Liver (tissue), 9 donors: Measurements from ENCODE around the gene ADCY4. TPM values are rescaled to one million over a fixed set of nuclear protein-coding genes. Genes with fewer than 3 reads are reported as not detected.

Experiments used
- DNase-seq: peaks from one replicate; pipeline ENCODE4 v3.0.0-alpha.2; 2017; ENCODE audit warnings: low spot score
- H3K27ac ChIP-seq, 2 donors: one replicate each; pipeline ENCODE4 v1.7.0; 2013; ENCODE audit warnings: inconsistent platforms in 2 of 2, low read length in 2 of 2, control low read depth in 1 of 2, low read depth in 1 of 2, mild to moderate bottlenecking in 1 of 2
- H3K27me3 ChIP-seq, 4 donors: one replicate each; pipeline versions ENCODE4 v1.6.1 to v1.7.0; 2013; ENCODE audit warnings: low read length in 3 of 4, inconsistent platforms in 1 of 4, mild to moderate bottlenecking in 1 of 4, moderate library complexity in 1 of 4; ENCODE audit not compliant: control insufficient read depth in 4 of 4, insufficient read depth in 4 of 4
- H3K36me3 ChIP-seq, 4 donors: one replicate each; pipeline versions ENCODE4 v1.6.1 to v1.7.0; 2013; ENCODE audit warnings: low read length in 3 of 4, mild to moderate bottlenecking in 3 of 4, low read depth in 1 of 4, moderate library complexity in 1 of 4; ENCODE audit not compliant: control insufficient read depth in 4 of 4, insufficient read depth in 3 of 4
- H3K4me1 ChIP-seq, 4 donors: one replicate each; pipeline versions ENCODE4 v1.6.1 to v1.7.0; 2013; ENCODE audit warnings: low read length in 3 of 4, mild to moderate bottlenecking in 3 of 4, moderate library complexity in 1 of 4; ENCODE audit not compliant: control insufficient read depth in 4 of 4, insufficient read depth in 4 of 4
- H3K4me3 ChIP-seq, 3 donors: one replicate each; pipeline versions ENCODE4 v1.6.1 to v1.7.0; 2013; ENCODE audit warnings: low read length in 3 of 3, control low read depth in 1 of 3, low read depth in 1 of 3, mild to moderate bottlenecking in 1 of 3
- H3K9ac ChIP-seq, 2 donors: one replicate each; pipeline ENCODE4 v1.7.0; 2013; ENCODE audit warnings: low read length in 2 of 2, mild to moderate bottlenecking in 2 of 2, moderate library complexity in 2 of 2, control low read depth in 1 of 2, low read depth in 1 of 2
- H3K9me3 ChIP-seq, 4 donors: one replicate each; pipeline versions ENCODE4 v1.6.1 to v1.7.0; 2013; ENCODE audit warnings: low read length in 3 of 4; ENCODE audit not compliant: control insufficient read depth in 4 of 4
- EGR1 ChIP-seq, 2 donors: IDR thresholded peaks; 2 replicates each; pipeline ENCODE4 v1.6.1; 2016 to 2018; ENCODE audit warnings: antibody characterized with exemption in 2 of 2, low read depth in 2 of 2
- FOXA1 ChIP-seq: IDR thresholded peaks from 2 replicates; pipeline ENCODE4 v1.6.1; 2016; ENCODE audit warnings: antibody characterized with exemption
- FOXA2 ChIP-seq: IDR thresholded peaks from 2 replicates; pipeline ENCODE4 v1.6.1; 2016; ENCODE audit warnings: antibody characterized with exemption
- GABPA ChIP-seq, 2 donors: IDR thresholded peaks in 1 of 2; conservative IDR thresholded peaks in 1 of 2; 2 replicates each; pipeline ENCODE4 v1.6.1; 2016; ENCODE audit warnings: antibody characterized with exemption in 2 of 2, mild to moderate bottlenecking in 1 of 2, moderate library complexity in 1 of 2
- HNF4A ChIP-seq, 2 donors: conservative IDR thresholded peaks; 2 replicates each; pipeline ENCODE4 v1.6.1; 2016; ENCODE audit warnings: antibody characterized with exemption in 2 of 2, mild to moderate bottlenecking in 2 of 2
- HNF4G ChIP-seq: IDR thresholded peaks from 2 replicates; pipeline ENCODE4 v1.6.1; 2016; ENCODE audit warnings: antibody characterized with exemption
- JUND ChIP-seq, 2 donors: IDR thresholded peaks; 2 replicates each; pipeline ENCODE4 v1.6.1; 2016; ENCODE audit warnings: antibody characterized with exemption in 2 of 2
- MAX ChIP-seq: IDR thresholded peaks from 2 replicates; pipeline ENCODE4 v1.6.1; 2016; ENCODE audit warnings: antibody characterized with exemption
- NR2F2 ChIP-seq: IDR thresholded peaks from 2 replicates; pipeline ENCODE4 v1.6.1; 2016; ENCODE audit warnings: antibody characterized with exemption
- RAD21 ChIP-seq, 2 donors: IDR thresholded peaks; 2 replicates each; pipeline ENCODE4 v1.6.1; 2016; ENCODE audit warnings: antibody characterized with exemption in 2 of 2, mild to moderate bottlenecking in 2 of 2
- REST ChIP-seq: IDR thresholded peaks from 2 replicates; pipeline ENCODE4 v1.6.1; 2016; ENCODE audit warnings: antibody characterized with exemption, mild to moderate bottlenecking
- RXRA ChIP-seq, 2 donors: IDR thresholded peaks; 2 replicates each; pipeline ENCODE4 v1.6.1; 2017 to 2018; ENCODE audit warnings: antibody characterized with exemption in 2 of 2, mild to moderate bottlenecking in 1 of 2
- SP1 ChIP-seq: IDR thresholded peaks from 2 replicates; pipeline ENCODE4 v1.6.1; 2018; ENCODE audit warnings: antibody characterized with exemption, mild to moderate bottlenecking
- TAF1 ChIP-seq: conservative IDR thresholded peaks from 2 replicates; pipeline ENCODE4 v1.6.1; 2016; ENCODE audit warnings: antibody characterized with exemption, mild to moderate bottlenecking
- ZBTB33 ChIP-seq: IDR thresholded peaks from 2 replicates; pipeline ENCODE4 v1.6.1; 2016; ENCODE audit warnings: antibody characterized with exemption
- WGBS: extraction: QIAGEN DNeasy Blood & Tissue Kit; methylation state at CpG from one replicate; pipeline ENCODE4 v1.1.7; 2013; 5-methylcytosine and 5-hydroxymethylcytosine counted together
- polyA plus RNA-seq, 2 donors: library from polyadenylated mRNA; stranded (reverse) in 1 of 2; unstranded in 1 of 2; fragments of 200-250 nt in 1 of 2; fragments of >200 nt in 1 of 2; fragmentation: Nextera tagmentation in 1 of 2; extraction: Ambion mirVana in 1 of 2; gene quantifications; one replicate each; pipeline versions ENCODE4 v1.2.1 to v1.2.3, GENCODE V29; 2013 to 2015
- total RNA-seq, 2 donors: library from RNA; depleted of rRNA; stranded (reverse); fragments of >200 nt; gene quantifications; one replicate each; pipeline ENCODE4 v1.2.3, GENCODE V29; 2014
- TF ChIP-seq, protein P1 (sequence below): IDR thresholded peaks from 2 replicates; pipeline ENCODE4 v1.6.1; 2016; ENCODE audit warnings: antibody characterized with exemption
- TF ChIP-seq, protein P2 (sequence below): fragments of 150-350 bp; IDR thresholded peaks from 2 replicates; pipeline ENCODE4 v1.5.1; 2017; ENCODE audit warnings: improper control_type of control experiment, low read depth, low read length; ENCODE audit not compliant: missing input control
- donor health status: healthy.
- donor health status: healthy.
- donor health status: healthy.
- donor health status: healthy.
- donor health status: healthy.

Gene ADCY4
- total and polyA plus RNA-seq, 4 donors, result 2.2 to 7.2 (median 4.0) TPM

- TF ChIP-seq, protein P1, sequence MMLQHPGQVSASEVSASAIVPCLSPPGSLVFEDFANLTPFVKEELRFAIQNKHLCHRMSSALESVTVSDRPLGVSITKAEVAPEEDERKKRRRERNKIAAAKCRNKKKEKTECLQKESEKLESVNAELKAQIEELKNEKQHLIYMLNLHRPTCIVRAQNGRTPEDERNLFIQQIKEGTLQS, result no peak
Measured at GRCh38 chr14:24340606-24341005, 5.7 kb upstream of the ADCY4 start (continued).

- Histone ChIP-seq H3K9me3 (no peaks in the 10 kb centered on the region), H3K27ac (no peak within 1 kb of the TSS), H3K4me1 (peaks cover under 1 to 22% (median 7%) of the 10 kb centered on the region in 4 donors), H3K27me3 (no peaks in the 10 kb centered on the region), H3K4me3 (peak within 1 kb of the TSS; percentile 32 to 47 (median 32)), H3K36me3 (no peaks in the 10 kb centered on the region), H3K9ac (peak within 1 kb of the TSS in 1 of 2 donors; percentile 38)
- DNase-seq, result no peak
- WGBS, result 24% methylated on average over 51 of the region's 51 CpGs
- TF ChIP-seq NR2F2 (peak; percentile 99), TAF1 (no peak), RAD21 (IDR thresholded peaks at IDR 0.05) (no peak), FOXA1 (no peak), SP1 (no peak), MAX (no peak), RXRA (IDR thresholded peaks at IDR 0.05) (peak in 1 of 2 donors; percentile 46), ZBTB33 (no peak), REST (no peak), GABPA (IDR thresholded peaks at IDR 0.05 in 1 of 2, conservative IDR thresholded peaks at IDR 0.05 in 1 of 2) (no peak), HNF4G (no peak), JUND (IDR thresholded peaks at IDR 0.05) (no peak), EGR1 (IDR thresholded peaks at IDR 0.05; ENCODE audit: low read depth in 2 of 2) (no peak), HNF4A (conservative IDR thresholded peaks at IDR 0.05) (no peak), FOXA2 (no peak)
- TF ChIP-seq, protein P1, result no peak
- TF ChIP-seq, protein P2, sequence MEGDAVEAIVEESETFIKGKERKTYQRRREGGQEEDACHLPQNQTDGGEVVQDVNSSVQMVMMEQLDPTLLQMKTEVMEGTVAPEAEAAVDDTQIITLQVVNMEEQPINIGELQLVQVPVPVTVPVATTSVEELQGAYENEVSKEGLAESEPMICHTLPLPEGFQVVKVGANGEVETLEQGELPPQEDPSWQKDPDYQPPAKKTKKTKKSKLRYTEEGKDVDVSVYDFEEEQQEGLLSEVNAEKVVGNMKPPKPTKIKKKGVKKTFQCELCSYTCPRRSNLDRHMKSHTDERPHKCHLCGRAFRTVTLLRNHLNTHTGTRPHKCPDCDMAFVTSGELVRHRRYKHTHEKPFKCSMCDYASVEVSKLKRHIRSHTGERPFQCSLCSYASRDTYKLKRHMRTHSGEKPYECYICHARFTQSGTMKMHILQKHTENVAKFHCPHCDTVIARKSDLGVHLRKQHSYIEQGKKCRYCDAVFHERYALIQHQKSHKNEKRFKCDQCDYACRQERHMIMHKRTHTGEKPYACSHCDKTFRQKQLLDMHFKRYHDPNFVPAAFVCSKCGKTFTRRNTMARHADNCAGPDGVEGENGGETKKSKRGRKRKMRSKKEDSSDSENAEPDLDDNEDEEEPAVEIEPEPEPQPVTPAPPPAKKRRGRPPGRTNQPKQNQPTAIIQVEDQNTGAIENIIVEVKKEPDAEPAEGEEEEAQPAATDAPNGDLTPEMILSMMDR, result no peak
Measured at GRCh38 chr14:24339284-24340151, 4.6 kb upstream of the ADCY4 start, which contains the start of gene RIPK3. TSS of gene RIPK3 (minus strand) at chr14:24339991. CDS start at chr14:24339826, 165 bp downstream.
